DMS114 treated with DMSO at 0.1 percent for 48 hours (cell line): ENCODE results near the gene HTATIP2.
"Not testable (repeated sequence)": the region's sequence is repeated elsewhere in the genome, so short reads cannot be mapped to it uniquely, and the experiment has no call there.

Experiments used
- DNase-seq: peaks from one replicate; lab custom pipeline; 2025; ENCODE audit not compliant: unreplicated experiment; lab: John Stamatoyannopoulos, UW

HTATIP2 gene

GRCh38 chr11:20363500-20364340 lies at the start of gene HTATIP2:
HTATIP2 (plus strand) TSS chr11:20363714; CDS start chr11:20364238, 524 bp downstream.
- DNase-seq, result no peak

- DNase-seq, result no peak
Observed at GRCh38 chr11:20315800-20316199, 47.7 kb upstream of the HTATIP2 start.

GRCh38 chr11:20321177-20321576 lies 42.3 kb upstream of the HTATIP2 start:
- DNase-seq, result no peak

GRCh38 chr11:20327377-20327935 lies 36.1 kb upstream of the HTATIP2 start:
- DNase-seq, result no peak

- no peak for DNase-seq
Observed at GRCh38 chr11:20336056-20336455, 27.5 kb upstream of the HTATIP2 start.

GRCh38 chr11:20337526-20338154 lies 25.9 kb upstream of the HTATIP2 start:
- peak; percentile 32 for DNase-seq

GRCh38 chr11:20342347-20343141 lies 21.0 kb upstream of the HTATIP2 start:
- DNase-seq, result no peak

- no peak for DNase-seq
Observed at GRCh38 chr11:20351136-20351535, 12.4 kb upstream of the HTATIP2 start.

GRCh38 chr11:20351751-20352262 lies 11.7 kb upstream of the HTATIP2 start:
- no peak for DNase-seq

GRCh38 chr11:20353829-20354434 lies 9.6 kb upstream of the HTATIP2 start:
- DNase-seq, result peak; percentile 11

GRCh38 chr11:20355221-20356219 lies 8.0 kb upstream of the HTATIP2 start:
- DNase-seq, result peak; percentile 15

- no peak for DNase-seq
Observed at GRCh38 chr11:20357150-20357549, 6.4 kb upstream of the HTATIP2 start.

- no peak for DNase-seq
Observed at GRCh38 chr11:20360650-20361049, 2.9 kb upstream of the HTATIP2 start.

GRCh38 chr11:20362481-20362880 lies 1.0 kb upstream of the HTATIP2 start:
- DNase-seq, result no peak

GRCh38 chr11:20363149-20363499 lies 390 bp upstream of the HTATIP2 start:
- DNase-seq, result no peak

GRCh38 chr11:20364341-20364792 lies 853 bp downstream of the HTATIP2 start:
- no peak for DNase-seq

- not testable (repeated sequence) for DNase-seq
Observed at GRCh38 chr11:20365465-20365864, 2.0 kb downstream of the HTATIP2 start.

GRCh38 chr11:20367313-20367948 lies 3.9 kb downstream of the HTATIP2 start:
- no peak for DNase-seq

GRCh38 chr11:20368438-20368837 lies 4.9 kb downstream of the HTATIP2 start:
- no peak for DNase-seq
